ENCODE results near the gene HK1.

DNA sequence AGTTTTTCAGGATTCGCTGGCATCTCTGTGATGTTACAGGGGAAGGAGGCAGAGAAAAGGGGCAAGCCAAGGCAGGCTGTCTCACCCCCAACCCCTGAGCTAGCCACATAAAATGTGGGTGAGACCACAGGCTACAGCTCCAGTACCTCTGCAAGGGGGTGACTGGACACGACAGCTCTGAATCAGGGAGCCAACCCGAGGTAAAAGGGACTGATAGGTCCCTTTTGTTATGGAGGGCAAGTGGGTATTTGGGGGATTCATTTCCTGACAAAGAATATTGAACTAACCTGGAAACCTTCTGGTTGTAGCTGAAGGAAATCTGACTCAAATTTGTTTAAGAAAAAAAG, 71.2 kb downstream of the HK1 start:
- TF ChIP-seq CTCF (IDR thresholded peaks at IDR 0.05) = no peak
- TF ChIP-seq POLR2A (IDR thresholded peaks at IDR 0.05) = no peak
